ENCODE data around the gene AGAP1.
"Not testable (repeated sequence)": the region's sequence is repeated elsewhere in the genome, so short reads cannot be mapped to it uniquely, and the experiment has no call there.

Gene AGAP1

DNA sequence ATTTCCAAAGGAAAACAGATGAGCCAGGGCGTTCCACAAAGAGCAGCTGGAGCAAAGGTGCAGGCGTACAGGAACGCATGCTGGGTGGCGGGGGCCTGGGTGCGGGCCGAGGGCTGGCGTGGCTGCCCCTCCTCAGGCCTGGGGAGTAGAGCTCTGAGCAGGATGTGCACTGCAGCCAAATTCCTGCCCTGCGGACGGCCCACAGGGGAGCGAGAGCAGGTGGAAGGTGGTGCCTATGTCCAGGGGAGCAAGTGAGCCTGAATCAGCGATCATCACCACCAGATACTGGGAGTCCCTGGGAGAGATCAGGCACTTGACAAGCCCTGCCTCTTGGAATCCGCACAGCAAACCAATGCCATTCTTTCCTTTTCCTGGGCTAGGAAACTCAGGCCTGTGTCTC, 568.1 kb downstream of the AGAP1 start:
- no peak for DNase-seq

DNA sequence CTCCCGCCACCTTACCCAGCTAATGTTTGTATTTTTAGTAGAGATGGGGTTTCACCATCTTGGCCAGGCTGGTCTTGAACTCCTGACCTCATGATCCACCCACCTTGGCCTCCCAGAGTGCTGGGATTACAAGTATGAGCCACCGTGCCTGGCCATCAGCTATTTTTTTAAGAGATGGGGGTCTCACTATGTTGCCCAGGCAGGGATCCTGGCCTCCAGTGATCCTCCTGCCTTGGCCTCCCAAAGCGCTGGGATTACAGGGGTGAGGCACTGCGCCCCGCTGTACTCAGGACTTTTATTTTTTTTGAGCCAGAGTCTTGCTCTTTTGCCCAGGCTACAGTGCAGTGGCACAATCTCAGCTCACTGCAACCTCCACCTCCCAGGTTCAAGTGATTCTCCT, 569.0 kb downstream of the AGAP1 start:
- DNase-seq = not testable (repeated sequence)

DNA sequence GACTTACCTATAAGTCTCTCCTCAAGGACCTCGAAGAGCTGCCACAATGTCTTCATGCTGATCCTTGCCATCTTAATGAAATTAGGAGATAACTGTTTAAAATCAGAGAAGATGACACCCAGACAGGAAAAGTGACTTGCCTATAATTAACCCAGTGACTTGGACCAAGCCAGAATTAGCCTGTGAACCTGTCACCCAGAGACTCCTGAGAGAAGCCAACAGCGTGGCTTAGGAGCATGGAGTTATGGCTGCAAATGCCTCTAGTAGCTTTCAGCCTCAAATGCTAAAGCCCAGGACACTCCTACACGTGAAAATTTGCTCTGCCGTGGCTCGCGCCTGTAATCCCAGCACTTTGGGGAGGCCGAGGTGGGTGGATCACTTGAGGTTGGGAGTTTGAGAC, 570.2 kb downstream of the AGAP1 start:
- no peak for DNase-seq

DNA sequence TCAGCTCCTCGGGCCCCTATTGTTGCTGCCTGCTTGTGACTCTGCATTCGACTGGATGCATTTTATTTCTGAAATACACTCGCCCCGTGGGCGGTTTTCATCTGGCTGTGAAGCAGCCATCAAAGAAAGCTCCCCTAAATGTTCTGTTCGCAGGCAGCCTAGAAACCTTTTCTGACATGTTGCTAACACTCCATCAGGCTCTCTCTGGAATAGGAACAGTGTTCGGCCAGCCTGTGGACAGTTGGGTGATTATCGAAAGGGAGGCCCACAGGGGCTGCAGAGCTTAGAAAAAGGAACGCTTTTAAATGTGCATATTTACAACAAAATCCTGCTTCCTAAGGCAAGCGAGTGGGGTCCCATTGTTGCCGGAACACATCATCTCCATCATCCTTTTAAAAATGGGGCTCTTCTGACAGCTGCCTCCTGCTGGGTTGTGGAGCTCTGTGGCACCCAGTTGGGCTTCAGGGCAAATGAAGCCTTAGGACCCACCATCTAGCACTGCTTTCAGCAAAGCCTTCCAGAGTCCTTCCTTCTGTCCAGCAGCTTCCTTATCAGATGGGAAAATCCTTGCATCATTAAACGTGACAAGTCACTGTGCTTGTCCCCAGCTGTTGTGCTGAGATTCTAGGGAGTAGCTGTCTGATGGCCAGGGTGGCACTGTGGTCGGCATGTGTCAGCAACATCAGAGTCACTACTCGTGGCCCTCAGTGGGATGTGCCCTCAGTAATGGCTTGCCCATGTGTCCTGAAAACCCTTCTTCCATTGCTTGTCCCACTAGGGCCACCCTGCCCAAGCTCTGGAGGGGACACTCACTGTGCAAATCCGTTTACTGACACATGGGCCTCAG, 571.7 kb downstream of the AGAP1 start:
- no peak for DNase-seq

DNA sequence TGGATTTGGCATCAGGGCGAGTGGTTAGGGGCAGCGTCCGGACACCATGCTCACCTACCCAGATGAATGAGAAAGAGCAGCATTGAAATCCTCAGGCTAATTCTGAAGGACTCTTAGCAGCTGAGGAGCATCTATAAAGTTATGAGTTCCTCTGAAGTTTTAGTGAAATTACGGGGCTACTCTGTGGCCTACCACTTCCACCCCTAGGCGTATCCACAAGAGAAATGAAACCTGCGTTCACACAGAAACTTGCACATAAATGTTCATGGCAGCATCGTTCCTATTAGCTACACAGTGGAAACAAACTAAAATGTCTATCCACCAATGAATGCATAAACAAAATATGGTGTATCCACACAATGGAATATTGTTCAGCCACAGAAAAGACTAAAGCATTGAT, 576.4 kb downstream of the AGAP1 start:
- DNase-seq = no peak

DNA sequence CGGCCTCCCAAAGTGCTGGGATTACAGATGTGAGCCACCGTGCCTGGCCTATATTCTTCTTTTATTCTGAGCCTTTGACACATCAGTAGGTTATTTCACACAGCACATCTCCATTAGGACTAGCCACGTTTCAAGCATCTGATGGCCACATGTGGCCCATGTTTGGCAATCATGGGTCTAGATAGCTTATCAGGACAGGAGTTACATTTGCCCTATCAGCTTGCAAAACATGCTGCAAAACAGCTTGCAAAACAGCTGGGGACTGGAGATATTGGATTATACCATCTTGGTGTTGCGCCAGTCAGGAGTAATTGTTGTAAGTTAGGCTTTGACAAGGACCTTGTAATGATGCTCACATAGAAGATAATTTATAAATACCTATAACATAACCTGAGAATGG, 579.4 kb downstream of the AGAP1 start:
- DNase-seq = peak; percentile 73

DNA sequence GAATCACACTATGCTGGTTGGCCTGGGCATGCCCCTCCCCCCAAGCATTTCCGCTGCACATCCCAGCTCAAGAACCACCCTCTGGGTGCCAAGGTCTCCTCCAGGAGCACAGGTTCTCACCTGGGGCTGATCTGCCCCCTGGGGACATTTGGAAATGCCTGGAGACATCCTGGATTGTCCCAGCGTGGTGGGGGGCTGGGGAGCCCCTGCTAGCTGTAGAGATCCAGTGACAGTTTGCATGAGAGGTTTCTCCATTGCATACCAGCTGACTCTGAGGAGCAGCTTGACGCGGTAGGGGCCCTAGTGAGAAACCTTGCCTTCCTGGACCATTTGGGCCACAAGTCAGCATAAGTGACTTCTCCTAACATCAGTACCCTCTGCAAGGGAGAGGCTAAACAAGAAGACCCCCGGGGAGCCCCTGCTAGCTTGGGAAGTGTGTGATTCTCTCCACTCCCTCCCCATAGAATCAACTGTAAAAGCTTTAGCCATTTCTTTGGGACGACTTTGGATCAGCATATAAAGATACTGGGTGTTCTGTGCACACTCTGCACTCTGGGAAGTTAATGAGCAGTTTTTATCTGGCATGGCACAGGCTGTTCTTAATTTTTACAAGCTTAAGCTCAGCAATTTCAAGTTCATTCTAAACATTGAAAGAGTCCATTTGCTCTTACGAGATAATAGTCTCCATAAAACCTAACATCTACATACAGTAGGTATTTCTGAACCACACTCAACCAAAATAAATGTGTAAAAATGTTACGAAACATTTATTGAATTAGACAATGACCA, 580.2 kb downstream of the AGAP1 start:
- DNase-seq = peak; percentile 14

DNA sequence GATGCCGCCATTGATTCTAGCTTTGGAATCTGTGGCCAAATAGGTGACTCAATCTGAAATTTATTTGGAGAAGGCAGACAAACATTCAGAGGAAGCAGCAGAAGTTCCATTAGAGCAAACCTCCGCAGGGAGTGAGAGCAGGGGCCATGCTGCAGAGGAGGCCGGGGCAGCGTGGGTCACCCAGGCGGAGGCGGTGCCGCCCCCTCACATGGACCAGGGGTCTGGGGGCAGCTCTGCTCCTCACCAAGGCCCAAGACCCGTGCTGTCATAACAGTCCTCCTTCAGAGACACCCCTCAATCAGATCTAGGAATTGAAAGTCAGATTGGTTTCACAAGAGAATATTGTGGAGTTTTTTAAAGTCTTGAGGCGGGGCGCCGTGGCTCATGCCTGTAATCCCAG, 582.0 kb downstream of the AGAP1 start:
- DNase-seq = no peak

DNA sequence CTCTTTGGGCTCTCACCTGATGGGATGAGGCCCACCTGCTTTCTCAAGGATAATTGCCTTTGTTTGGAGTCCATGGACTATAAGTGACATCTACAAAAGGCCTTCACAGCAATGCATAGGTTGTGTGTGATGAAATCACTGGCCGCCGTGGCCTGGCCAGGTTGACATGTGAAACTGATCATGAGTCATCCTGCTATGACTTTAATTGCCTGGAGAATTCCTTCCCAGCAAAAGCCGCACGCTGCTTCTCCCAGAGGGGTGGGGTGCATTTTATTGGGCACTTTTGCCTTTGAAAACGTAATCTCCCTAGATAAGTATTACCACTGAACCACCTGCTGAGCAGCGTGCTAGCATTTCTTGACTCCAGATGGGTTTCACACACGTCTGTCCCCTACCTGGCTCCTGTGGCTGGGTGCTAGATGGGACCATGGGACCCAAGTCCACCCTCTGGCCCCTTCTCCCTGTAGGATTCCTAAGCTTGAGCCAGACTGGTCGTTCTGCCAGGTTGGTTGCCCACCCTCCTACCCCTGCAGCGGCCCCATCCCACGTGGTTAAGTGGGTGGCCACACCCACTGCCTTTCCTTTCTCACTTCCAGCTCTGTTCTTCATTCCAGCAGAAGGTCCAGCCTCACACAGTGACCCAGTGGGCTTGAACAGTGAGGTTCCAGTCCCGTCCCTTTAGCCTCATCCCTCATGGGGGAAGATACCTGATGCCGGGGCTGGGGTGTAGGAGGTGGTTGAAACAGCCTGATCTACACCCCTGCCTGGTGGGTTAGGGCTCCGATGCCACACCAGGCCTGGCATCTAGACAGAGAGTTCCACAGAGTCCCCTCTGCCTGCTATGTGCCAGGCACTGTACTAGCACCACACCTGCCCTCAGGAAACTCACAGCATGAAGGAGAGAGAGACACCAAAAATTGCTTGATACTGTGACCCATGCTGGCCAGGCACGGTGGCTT, 584.7 kb downstream of the AGAP1 start:
- DNase-seq = no peak

DNA sequence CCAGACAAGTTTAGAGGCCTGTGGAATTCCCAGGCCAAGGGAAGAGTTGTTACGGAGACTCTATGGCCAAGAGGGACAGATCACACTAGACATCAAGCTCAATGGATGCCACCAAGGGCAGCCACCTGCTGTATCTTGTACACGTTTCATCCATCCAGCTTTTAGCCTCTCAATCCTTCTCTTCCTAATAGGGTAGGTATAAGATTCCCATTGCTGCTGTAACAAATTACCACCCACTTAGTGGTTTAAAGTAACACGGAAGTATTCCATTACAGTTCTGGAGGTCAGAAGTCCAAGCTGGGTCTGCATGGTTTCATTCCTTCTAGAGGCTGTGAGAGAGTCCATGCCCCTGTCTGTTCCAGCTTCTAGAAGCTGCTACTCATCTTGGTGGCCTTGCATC, 586.6 kb downstream of the AGAP1 start:
- DNase-seq = no peak

DNA sequence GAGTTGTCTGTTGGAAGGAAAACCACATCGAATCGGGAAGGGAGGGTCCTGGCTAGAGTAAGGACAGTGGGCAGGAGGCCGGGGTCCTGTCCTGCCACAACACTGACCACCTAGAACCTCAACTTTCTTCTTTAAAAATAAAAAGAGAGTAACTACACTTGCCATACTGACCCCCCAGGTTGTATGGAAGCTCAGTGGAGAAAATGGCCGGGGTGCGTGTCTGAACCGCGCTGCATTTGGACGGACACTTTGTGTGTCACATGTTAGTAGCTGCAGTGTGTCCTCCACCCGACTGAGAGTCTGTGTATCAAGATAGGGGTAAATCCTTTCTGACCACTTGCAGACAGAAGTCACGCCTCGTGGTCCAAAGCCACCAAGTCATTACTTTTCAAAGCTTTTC, 587.3 kb downstream of the AGAP1 start:
- no peak for DNase-seq

DNA sequence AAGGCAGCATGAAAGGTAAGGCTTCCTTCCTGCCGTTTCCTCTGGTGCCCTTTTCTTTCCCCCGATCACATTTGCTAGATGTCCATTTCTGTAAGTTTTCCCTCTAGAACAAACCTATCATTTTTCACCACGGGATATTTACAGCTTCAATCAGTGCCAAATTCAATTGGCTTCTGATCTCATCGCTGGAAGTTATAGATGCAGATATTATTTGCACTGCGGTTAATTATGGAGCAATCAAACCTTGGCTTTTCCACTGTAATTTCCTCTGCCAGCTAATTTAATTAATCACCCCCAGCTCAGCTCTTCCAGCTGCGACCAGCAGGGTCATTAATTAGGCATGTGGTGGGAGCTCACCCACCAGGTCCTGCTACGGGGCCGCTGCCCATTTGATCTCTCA, 588.2 kb downstream of the AGAP1 start:
- DNase-seq = no peak

DNA sequence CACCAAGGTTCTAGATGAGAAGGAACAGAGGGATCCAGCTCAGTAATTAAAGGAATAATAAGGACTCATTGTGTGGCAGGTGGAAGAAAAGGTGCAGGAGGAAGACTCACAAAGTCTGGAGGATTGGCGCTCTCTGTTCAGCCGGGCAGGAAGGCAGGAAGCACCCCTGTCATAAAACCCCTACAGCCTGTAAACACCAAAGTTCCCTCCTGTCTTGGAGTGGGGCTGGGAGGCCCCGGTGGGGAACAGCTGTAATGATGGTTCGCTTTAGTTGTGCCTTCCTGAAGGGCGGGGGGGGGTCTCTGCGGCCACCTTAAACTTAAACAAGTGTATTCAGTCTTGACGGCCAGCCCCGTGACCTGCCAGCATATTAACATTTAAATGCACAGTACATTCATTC, 590.1 kb downstream of the AGAP1 start:
- DNase-seq = no peak

DNA sequence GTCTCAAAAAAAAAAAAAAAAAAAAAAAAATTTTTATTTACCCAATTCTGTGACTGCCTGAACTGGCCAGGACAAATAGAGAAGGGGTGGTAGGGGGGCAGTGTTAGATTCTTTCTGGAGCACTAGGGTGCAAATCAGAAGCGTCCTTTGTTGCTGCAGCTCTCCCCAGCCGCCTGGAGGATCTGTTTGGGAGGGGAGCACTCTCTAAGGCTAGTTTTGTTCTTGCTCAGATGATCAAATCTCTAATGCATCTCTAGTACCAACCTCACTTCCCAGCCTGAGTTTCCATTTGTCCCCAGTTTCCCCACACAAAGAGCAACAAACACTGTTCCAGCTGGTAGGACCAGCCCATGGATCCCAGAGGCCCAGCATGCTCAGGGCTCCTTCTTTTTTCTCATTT, 591.4 kb downstream of the AGAP1 start:
- no peak for DNase-seq

DNA sequence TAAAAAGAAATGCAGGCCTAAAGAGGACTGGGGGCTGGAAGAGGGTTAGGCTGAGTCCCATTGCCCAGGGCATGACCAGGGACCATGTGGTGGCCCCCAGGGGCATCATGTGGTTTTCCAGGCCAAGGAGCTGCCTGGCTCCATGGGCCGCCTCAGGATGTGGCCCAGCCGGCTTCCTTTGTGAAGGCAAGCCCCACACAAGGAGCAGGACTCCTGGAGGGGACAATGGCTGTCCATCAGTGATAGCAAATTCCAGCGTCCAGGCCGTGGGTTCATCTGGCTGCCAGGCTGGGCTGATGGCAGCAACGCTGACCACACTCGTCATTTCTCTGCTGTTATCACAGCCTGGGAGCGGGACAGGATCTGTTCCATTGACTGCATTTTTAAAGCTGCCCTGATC, 591.8 kb downstream of the AGAP1 start:
- no peak for DNase-seq

DNA sequence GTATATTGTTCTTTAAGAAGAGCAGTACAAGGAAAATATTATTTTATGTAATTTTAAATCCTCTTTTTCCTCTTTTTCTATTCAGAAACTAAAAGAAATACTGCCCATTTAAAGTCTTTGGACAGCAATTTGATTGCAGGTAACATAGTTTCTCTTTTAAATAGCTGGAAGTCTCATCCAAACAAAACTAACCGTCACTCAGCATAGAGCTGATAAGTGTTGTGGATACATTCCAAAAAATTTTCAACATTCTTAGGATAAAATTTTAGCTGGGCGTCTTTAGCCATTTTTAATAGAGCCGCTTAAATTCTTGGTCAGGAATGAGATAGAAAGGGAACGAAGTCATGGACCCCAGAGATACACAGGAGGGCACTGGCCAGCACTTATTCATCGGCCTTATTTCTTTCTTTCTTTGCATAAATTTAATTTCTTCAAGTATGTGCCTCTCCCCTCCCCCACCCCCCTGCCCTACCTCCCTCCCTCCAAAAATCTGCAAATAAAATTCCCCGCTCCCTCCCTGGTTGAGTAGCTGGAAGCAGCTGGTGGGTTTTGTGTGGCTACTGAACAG, 592.6 kb downstream of the AGAP1 start:
- no peak for DNase-seq

DNA sequence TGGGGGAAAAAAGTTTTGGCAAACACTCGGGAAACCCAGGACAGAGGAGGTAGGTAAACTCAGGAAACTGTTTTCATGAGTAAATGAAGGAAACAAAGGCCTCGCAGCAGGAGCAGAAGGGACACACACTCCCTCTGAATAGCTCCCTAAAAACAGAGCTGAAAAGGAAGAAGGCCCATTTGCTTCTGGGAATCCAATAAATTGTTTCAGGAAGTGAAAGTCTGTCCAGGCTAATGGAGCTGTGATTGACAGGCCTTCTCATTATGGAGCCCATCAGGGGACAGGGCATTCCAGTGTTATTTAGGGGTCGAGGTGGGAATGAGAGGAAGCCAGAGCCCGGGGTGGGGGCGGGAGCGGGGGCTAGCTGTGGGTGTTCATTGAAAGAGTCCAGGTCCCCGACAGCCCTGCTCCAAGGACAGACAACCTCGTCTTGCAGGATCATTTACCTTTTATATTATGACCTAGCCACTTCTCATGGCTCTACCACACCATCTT, 593.2 kb downstream of the AGAP1 start:
- no peak for DNase-seq

DNA sequence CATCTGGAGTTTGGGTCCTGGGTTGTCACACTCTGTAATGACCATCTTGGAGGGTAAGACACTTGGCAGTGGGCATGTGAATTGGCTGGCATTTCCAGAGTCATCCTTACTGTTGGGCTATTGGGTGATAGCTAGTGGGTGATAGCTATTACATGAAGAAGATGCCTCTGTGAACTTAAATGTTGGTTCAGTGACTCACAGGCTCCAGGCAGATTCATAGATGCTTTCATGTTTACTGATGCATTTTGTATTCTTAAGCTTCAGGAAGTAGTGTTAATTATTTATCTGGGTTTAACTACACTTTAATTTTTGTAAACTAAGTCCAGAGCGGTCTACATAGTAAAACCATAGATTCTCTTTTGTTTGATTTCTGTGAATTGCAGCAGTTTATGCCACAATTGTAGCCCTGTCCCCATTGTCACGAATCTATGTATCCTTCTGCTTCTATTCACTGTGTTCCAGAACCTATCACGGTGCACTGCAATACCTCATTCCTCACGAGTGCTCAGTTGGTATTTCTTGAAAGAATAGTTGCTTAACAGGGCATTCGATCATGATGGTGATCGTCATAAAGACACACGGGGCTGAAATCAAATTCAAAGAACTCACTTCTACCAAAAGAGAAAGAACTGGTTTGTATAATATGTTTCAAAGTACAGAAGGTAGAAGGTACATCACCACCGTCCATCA, 594.7 kb downstream of the AGAP1 start:
- no peak for DNase-seq

DNA sequence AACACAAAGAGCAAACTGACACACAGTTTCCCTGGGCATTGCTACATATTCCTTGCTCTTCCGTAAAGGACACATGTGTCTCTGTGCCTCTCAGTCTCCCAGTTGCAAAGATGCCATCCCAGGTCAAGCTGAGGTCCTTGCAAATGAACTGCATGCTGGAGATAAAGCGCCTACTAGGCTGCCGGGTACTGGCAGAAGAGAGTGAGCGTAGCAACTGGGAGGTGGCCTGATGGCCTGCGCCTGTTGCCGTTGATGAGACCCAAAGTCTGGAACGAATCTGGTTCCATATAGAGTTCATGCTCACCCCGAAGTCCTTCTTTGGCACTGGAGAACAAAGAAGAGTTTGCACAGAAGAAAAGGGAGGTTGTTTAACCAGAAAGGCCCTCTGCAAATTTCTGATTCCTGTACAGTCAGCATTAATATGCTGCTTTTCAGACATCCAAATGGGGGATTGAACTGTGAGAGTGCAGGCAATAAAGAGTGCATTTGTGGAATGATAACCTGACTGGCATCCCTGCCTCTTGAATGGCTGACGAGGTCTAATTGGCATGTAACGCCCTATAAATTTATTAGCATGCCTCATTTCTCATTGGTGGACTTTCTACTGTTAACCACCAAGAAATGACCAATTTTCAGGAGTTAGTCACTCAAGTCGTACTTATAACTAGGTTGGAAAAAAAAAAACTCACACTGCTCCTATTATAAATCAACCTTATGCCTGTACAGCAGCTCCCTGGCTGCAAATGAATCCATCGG, 595.6 kb downstream of the AGAP1 start:
- DNase-seq = no peak

DNA sequence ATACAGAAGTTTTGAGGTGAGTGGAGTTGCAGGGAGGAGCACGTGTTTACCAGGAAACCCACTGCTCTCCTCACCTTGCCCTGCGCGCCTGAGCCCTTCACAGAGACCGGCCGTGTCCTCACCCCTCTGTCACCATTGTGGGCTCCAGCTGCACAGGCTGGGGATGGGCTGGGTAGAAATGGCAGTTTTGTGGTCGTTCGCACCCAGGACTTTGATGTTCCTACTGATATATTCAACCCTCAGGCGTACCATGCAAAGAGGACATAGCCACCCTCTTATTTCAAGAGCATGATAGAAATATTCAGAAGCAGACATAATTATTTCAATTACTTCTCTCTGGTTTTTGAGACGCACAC, 596.2 kb downstream of the AGAP1 start:
- DNase-seq = no peak

DNA sequence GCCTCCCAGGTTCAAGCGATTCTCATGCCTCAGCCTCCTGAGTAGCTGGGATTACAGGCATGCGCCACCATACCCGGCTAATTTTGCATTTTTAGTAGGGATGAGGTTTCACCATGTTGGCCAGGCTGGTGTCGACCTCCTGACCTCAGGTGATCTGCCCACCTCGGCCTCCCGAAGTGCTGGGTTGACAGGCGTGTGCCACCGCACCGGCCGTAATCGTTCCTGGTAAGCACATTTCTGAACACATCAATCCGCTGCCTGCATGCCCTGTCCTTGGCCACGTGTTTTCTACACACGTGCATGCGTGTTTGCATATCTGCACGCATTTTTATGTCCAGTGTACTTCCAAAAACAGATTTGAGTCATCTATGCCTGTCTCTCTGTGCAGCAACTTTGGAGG, 597.0 kb downstream of the AGAP1 start:
- DNase-seq = not testable (repeated sequence)
